Lower leg skin (tissue), 3 donors: ENCODE data around the gene EGR2.

ENCODE experiments used
- POLR2A ChIP-seq, 2 donors: fragments of 450-650 bp; IDR thresholded peaks; one replicate each; pipeline ENCODE4 v1.6.1; 2016 to 2017; ENCODE audit warnings: antibody characterized with exemption in 2 of 2, mild to moderate bottlenecking in 1 of 2, moderate library complexity in 1 of 2
- TF ChIP-seq, protein P1 (sequence below), 3 donors: fragments of 450-650 bp; IDR thresholded peaks; one replicate each; pipeline ENCODE4 v1.5.1; 2016; ENCODE audit warnings: antibody characterized with exemption in 3 of 3, mild to moderate bottlenecking in 3 of 3, moderate library complexity in 2 of 3

GRCh38 chr10:62805231-62806099 lies 10.7 kb downstream of the EGR2 start:
- TF ChIP-seq, protein P1, sequence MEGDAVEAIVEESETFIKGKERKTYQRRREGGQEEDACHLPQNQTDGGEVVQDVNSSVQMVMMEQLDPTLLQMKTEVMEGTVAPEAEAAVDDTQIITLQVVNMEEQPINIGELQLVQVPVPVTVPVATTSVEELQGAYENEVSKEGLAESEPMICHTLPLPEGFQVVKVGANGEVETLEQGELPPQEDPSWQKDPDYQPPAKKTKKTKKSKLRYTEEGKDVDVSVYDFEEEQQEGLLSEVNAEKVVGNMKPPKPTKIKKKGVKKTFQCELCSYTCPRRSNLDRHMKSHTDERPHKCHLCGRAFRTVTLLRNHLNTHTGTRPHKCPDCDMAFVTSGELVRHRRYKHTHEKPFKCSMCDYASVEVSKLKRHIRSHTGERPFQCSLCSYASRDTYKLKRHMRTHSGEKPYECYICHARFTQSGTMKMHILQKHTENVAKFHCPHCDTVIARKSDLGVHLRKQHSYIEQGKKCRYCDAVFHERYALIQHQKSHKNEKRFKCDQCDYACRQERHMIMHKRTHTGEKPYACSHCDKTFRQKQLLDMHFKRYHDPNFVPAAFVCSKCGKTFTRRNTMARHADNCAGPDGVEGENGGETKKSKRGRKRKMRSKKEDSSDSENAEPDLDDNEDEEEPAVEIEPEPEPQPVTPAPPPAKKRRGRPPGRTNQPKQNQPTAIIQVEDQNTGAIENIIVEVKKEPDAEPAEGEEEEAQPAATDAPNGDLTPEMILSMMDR (IDR thresholded peaks at IDR 0.05): no peak
- no peak for TF ChIP-seq POLR2A (IDR thresholded peaks at IDR 0.05)
